Coronary artery (tissue), 2 donors: Measurements from ENCODE around the gene IDUA.

ENCODE experiments used
- DNase-seq: peaks from one replicate; pipeline ENCODE4 v3.0.0-alpha.2; 2017; ENCODE audit warnings: low spot score
- H3K27ac ChIP-seq, 2 donors: fragments of 200-600 bp; sonication (generic); one replicate each; pipeline ENCODE4 v1.5.1; 2016 to 2019
- H3K4me3 ChIP-seq: fragments of 200-600 bp; sonication (generic); 2 replicates; pipeline ENCODE4 v1.5.1; 2016; ENCODE audit warnings: mild to moderate bottlenecking, moderate library complexity
- CTCF ChIP-seq: fragments of 200-600 bp; sonication (generic); IDR thresholded peaks from one replicate; pipeline ENCODE4 v1.5.1; 2019; ENCODE audit warnings: antibody characterized with exemption

Gene IDUA

GRCh38 chr4:1045193-1045594, 58.4 kb downstream of the IDUA start:
- Histone ChIP-seq H3K27ac (no peak overlapping the region), H3K4me3 (no peak overlapping the region)
- no peak for DNase-seq
- TF ChIP-seq CTCF = no peak

GRCh38 chr4:1045595-1046201, 58.9 kb downstream of the IDUA start:
- no peak overlapping the region for H3K27ac ChIP-seq
- no peak for TF ChIP-seq CTCF
- DNase-seq = no peak
- H3K4me3 ChIP-seq = no peak overlapping the region

- Histone ChIP-seq H3K4me3 (peak overlapping the region; percentile 55), H3K27ac (peak overlapping the region in 1 of 2 donors; percentile 73)
- peak; percentile 88 for DNase-seq
Observed at GRCh38 chr4:1046581-1047011, 59.8 kb downstream of the IDUA start.

DNA sequence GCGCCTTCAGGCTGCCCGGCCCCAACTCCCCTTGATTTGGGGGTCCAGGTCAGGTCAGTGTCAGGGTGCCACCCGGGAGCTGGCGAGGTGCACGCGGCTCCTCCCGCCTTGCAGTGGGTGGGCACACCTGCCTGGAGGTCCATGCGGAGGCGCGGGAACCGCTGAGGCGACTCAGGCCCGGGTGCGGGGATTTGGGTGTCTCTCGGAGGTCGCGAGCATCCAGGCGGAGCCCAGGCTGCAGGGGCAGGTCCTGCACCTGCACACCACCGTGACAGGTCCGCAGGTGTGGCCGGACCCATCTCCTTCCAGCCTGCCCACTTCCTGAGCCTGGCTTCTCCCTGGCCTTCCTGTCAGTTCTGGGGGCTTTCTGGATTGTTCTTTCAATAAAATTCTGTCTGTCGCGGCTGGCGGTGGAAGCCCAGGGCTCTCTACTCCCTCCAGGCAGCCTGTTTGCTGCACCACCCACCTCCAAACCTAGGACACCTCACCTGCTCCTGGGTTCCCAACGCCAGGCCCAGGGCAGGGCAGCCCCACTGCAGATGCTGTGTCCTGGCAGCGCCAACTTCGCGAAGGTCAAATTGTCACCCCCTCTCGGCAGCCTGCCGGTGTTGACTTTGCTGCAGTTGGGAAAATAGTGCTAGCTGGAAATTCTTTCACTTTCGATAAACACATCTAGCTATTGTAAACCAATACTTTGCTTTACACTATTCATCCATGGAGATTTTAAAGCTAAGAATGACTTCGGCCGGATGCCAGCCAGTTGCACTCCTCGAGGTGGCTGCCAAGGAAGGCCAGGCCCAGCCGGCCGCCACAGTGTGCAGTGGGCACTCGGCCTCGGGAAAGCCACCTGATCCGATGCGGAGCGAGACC, 60.5 kb downstream of the IDUA start:
- Histone ChIP-seq H3K4me3 (peak overlapping the region; percentile 55), H3K27ac (peak overlapping the region in 1 of 2 donors; percentile 73)
- peak; percentile 77 for DNase-seq
- TF ChIP-seq CTCF = no peak

GRCh38 chr4:1047976-1048772, 61.3 kb downstream of the IDUA start:
- peak; percentile 66 for DNase-seq
- Histone ChIP-seq H3K4me3 (no peak overlapping the region), H3K27ac (no peak overlapping the region)
- TF ChIP-seq CTCF = no peak

- H3K27ac ChIP-seq = no peak overlapping the region
- no peak for TF ChIP-seq CTCF
- H3K4me3 ChIP-seq = no peak overlapping the region
- DNase-seq = peak; percentile 72
Observed at GRCh38 chr4:1048773-1049590, 62.1 kb downstream of the IDUA start.

DNA sequence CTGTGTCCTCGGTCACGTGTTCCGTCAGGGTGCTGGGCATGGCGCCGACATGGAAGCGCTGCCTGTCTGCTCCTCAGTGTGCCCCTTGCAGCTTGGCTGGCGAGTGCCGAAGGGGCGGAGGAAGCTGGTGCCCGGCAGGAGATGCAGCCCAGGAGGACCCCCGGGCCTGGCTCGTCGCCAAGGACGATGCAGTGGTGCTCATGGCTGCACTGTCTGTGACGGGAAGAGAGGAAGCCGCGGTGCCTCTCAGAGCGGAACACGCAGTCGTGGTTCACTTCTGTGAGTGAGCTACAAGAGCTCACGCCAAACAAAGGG, 62.7 kb downstream of the IDUA start:
- TF ChIP-seq CTCF = no peak
- H3K27ac ChIP-seq = no peak overlapping the region
- no peak for DNase-seq
- H3K4me3 ChIP-seq = no peak overlapping the region
